WTC11 (cell line): Measurements from ENCODE around the gene AHR. TPM values are rescaled to one million over a fixed set of nuclear protein-coding genes. Genes with fewer than 3 reads are reported as not detected.

Experiments
- ATAC-seq: fragments of 200-7000 bp; cut with Tn5 transposase; 2 replicates; pipeline ENCODE4 v1.10.0; 2021; ENCODE audit warnings: mild to moderate bottlenecking, moderate library complexity
- CTCF ChIA-PET: fragments of 300-600 bp; sonication (Branson Sonifier 250); formaldehyde crosslinking; loops from one replicate; lab custom pipeline; 2021; ENCODE audit warnings: antibody characterized with exemption; lab: Charles Lee
- POLR2A ChIA-PET: fragments of 350-600 bp; sonication (Branson Sonifier 250); formaldehyde crosslinking; loops from one replicate; lab custom pipeline; 2021; ENCODE audit warnings: antibody characterized with exemption; lab: Charles Lee
- DNase-seq: peaks from one replicate; pipeline ENCODE4 v3.0.0; 2021; ENCODE audit warnings: low spot score
- H3K27ac Mint-ChIP-seq: 2 replicates; pipeline ENCODE4 v1.8.0; 2021; ENCODE audit warnings: mixed read lengths
- H3K27me3 Mint-ChIP-seq: 2 replicates; pipeline ENCODE4 v1.8.0; 2021; ENCODE audit warnings: low read depth, mild to moderate bottlenecking, moderate library complexity, mixed read lengths
- H3K36me3 Mint-ChIP-seq: 2 replicates; pipeline ENCODE4 v1.8.0; 2021; ENCODE audit warnings: mixed read lengths
- H3K4me1 Mint-ChIP-seq: 2 replicates; pipeline ENCODE4 v1.8.0; 2022; ENCODE audit warnings: mixed read lengths
- H3K4me3 Mint-ChIP-seq: 2 replicates; pipeline ENCODE4 v1.8.0; 2021; ENCODE audit warnings: mild to moderate bottlenecking, moderate library complexity, mixed read lengths
- H3K9me3 Mint-ChIP-seq: 2 replicates; pipeline ENCODE4 v1.8.0; 2021; ENCODE audit warnings: mixed read lengths
- ATF6 ChIP-seq: sonication (generic); formaldehyde crosslinking; IDR thresholded peaks from 2 replicates; pipeline ENCODE4 v1.8.1; 2023; ENCODE audit warnings: mild to moderate bottlenecking, missing genetic modification reagents
- CREB1 ChIP-seq: sonication (generic); formaldehyde crosslinking; IDR thresholded peaks from 2 replicates; pipeline ENCODE4 v1.8.0; 2023; ENCODE audit warnings: mild to moderate bottlenecking, missing genetic modification reagents
- E2F5 ChIP-seq: sonication (generic); formaldehyde crosslinking; IDR thresholded peaks from 2 replicates; pipeline ENCODE4 v1.8.1; 2022; ENCODE audit warnings: mild to moderate bottlenecking, moderate library complexity, missing genetic modification reagents
- JAZF1 ChIP-seq: fragments of 250-450 bp; sonication (Bioruptor Pico); IDR thresholded peaks from 2 replicates; pipeline ENCODE4 v1.9.0; 2021; ENCODE audit warnings: moderate library complexity, mild to moderate bottlenecking, inconsistent platforms
- NR1H2 ChIP-seq: sonication (generic); formaldehyde crosslinking; IDR thresholded peaks from 2 replicates; pipeline ENCODE4 v1.9.0; 2021; ENCODE audit warnings: mild to moderate bottlenecking, moderate library complexity, missing genetic modification reagents
- SMAD3 ChIP-seq: sonication (generic); formaldehyde crosslinking; IDR thresholded peaks from 2 replicates; pipeline ENCODE4 v1.8.0; 2022; ENCODE audit warnings: missing genetic modification reagents, mild to moderate bottlenecking, borderline replicate concordance
- USF2 ChIP-seq: sonication (generic); formaldehyde crosslinking; IDR thresholded peaks from 2 replicates; pipeline ENCODE4 v1.8.1; 2023; ENCODE audit warnings: mild to moderate bottlenecking, missing genetic modification reagents, moderate library complexity
- ZNF263 ChIP-seq: sonication (generic); formaldehyde crosslinking; IDR thresholded peaks from 2 replicates; pipeline ENCODE4 v1.8.1; 2022; ENCODE audit warnings: low read depth, mild to moderate bottlenecking, moderate library complexity, missing genetic modification reagents
- ZNF396 ChIP-seq: fragments of 250-450 bp; sonication (Bioruptor Pico); IDR thresholded peaks from 2 replicates; pipeline ENCODE4 v1.8.0; 2021; ENCODE audit warnings: mild to moderate bottlenecking, moderate library complexity, borderline replicate concordance
- ZNF532 ChIP-seq: fragments of 250-450 bp; sonication (Bioruptor Pico); IDR thresholded peaks from 2 replicates; pipeline ENCODE4 v1.9.0; 2021; ENCODE audit warnings: mild to moderate bottlenecking, borderline replicate concordance
- total RNA-seq: library from RNA; stranded (reverse); gene quantifications from 3 replicates; pipeline ENCODE4 v1.2.3, GENCODE V29; 2021
- TF ChIP-seq, protein P1 (sequence below): sonication (generic); formaldehyde crosslinking; IDR thresholded peaks from 2 replicates; pipeline ENCODE4 v1.8.1; 2023; ENCODE audit warnings: mild to moderate bottlenecking, moderate library complexity, missing genetic modification reagents
- TF ChIP-seq, protein P2 (sequence below): sonication (generic); formaldehyde crosslinking; IDR thresholded peaks from 2 replicates; pipeline ENCODE4 v1.8.1; 2023; ENCODE audit warnings: mild to moderate bottlenecking, missing genetic modification reagents, borderline replicate concordance
- TF ChIP-seq, protein P3 (sequence below): sonication (generic); formaldehyde crosslinking; conservative IDR thresholded peaks from 2 replicates; pipeline ENCODE4 v1.8.1; 2023; ENCODE audit warnings: mild to moderate bottlenecking, low read depth, missing genetic modification reagents, moderate library complexity
- TF ChIP-seq, protein P4 (sequence below): fragments of 250-450 bp; sonication (Bioruptor Pico); conservative IDR thresholded peaks from 2 replicates; pipeline ENCODE4 v1.9.0; 2021; ENCODE audit warnings: mild to moderate bottlenecking

Gene AHR
- total RNA-seq, 1 experiment from 2014 or later: 5.8 TPM

- no peak; the same call in 1 of the 2 replicates for ATAC-seq
- POLR2A ChIA-PET: interaction anchor here (0.7 to 0.8 kb wide), 2 partner anchors 10 to 914 kb away, joined by 3 read pairs; partner anchors contain the start of gene AHR
- Mint-ChIP-seq H3K27ac (no peak overlapping the region), H3K27me3 (no peaks in the 10 kb centered on the region), H3K4me1 (peaks cover 48% of the 10 kb centered on the region), H3K36me3 (no peaks in the 10 kb centered on the region), H3K9me3 (no peaks in the 10 kb centered on the region), H3K4me3 (no peak overlapping the region)
- CTCF ChIA-PET: no interaction called here
- DNase-seq: no peak
- no peak for TF ChIP-seq ZNF263 (CRISPR knock-in tag)
- no peak for TF ChIP-seq ZNF396 (CRISPR knock-in tag)
- no peak for TF ChIP-seq ATF6
- no peak for TF ChIP-seq JAZF1 (CRISPR knock-in tag)
- TF ChIP-seq USF2 (CRISPR knock-in tag): no peak
- TF ChIP-seq CREB1 (CRISPR knock-in tag): no peak
- TF ChIP-seq, protein P1, sequence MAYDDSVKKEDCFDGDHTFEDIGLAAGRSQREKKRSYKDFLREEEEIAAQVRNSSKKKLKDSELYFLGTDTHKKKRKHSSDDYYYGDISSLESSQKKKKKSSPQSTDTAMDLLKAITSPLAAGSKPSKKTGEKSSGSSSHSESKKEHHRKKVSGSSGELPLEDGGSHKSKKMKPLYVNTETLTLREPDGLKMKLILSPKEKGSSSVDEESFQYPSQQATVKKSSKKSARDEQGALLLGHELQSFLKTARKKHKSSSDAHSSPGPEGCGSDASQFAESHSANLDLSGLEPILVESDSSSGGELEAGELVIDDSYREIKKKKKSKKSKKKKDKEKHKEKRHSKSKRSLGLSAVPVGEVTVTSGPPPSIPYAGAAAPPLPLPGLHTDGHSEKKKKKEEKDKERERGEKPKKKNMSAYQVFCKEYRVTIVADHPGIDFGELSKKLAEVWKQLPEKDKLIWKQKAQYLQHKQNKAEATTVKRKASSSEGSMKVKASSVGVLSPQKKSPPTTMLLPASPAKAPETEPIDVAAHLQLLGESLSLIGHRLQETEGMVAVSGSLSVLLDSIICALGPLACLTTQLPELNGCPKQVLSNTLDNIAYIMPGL (CRISPR knock-in tag): no peak
- no peak for TF ChIP-seq E2F5
- TF ChIP-seq, protein P2, sequence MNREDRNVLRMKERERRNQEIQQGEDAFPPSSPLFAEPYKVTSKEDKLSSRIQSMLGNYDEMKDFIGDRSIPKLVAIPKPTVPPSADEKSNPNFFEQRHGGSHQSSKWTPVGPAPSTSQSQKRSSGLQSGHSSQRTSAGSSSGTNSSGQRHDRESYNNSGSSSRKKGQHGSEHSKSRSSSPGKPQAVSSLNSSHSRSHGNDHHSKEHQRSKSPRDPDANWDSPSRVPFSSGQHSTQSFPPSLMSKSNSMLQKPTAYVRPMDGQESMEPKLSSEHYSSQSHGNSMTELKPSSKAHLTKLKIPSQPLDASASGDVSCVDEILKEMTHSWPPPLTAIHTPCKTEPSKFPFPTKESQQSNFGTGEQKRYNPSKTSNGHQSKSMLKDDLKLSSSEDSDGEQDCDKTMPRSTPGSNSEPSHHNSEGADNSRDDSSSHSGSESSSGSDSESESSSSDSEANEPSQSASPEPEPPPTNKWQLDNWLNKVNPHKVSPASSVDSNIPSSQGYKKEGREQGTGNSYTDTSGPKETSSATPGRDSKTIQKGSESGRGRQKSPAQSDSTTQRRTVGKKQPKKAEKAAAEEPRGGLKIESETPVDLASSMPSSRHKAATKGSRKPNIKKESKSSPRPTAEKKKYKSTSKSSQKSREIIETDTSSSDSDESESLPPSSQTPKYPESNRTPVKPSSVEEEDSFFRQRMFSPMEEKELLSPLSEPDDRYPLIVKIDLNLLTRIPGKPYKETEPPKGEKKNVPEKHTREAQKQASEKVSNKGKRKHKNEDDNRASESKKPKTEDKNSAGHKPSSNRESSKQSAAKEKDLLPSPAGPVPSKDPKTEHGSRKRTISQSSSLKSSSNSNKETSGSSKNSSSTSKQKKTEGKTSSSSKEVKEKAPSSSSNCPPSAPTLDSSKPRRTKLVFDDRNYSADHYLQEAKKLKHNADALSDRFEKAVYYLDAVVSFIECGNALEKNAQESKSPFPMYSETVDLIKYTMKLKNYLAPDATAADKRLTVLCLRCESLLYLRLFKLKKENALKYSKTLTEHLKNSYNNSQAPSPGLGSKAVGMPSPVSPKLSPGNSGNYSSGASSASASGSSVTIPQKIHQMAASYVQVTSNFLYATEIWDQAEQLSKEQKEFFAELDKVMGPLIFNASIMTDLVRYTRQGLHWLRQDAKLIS: no peak
- TF ChIP-seq, protein P3, sequence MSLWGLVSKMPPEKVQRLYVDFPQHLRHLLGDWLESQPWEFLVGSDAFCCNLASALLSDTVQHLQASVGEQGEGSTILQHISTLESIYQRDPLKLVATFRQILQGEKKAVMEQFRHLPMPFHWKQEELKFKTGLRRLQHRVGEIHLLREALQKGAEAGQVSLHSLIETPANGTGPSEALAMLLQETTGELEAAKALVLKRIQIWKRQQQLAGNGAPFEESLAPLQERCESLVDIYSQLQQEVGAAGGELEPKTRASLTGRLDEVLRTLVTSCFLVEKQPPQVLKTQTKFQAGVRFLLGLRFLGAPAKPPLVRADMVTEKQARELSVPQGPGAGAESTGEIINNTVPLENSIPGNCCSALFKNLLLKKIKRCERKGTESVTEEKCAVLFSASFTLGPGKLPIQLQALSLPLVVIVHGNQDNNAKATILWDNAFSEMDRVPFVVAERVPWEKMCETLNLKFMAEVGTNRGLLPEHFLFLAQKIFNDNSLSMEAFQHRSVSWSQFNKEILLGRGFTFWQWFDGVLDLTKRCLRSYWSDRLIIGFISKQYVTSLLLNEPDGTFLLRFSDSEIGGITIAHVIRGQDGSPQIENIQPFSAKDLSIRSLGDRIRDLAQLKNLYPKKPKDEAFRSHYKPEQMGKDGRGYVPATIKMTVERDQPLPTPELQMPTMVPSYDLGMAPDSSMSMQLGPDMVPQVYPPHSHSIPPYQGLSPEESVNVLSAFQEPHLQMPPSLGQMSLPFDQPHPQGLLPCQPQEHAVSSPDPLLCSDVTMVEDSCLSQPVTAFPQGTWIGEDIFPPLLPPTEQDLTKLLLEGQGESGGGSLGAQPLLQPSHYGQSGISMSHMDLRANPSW (CRISPR knock-in tag): no peak
- TF ChIP-seq, protein P4, sequence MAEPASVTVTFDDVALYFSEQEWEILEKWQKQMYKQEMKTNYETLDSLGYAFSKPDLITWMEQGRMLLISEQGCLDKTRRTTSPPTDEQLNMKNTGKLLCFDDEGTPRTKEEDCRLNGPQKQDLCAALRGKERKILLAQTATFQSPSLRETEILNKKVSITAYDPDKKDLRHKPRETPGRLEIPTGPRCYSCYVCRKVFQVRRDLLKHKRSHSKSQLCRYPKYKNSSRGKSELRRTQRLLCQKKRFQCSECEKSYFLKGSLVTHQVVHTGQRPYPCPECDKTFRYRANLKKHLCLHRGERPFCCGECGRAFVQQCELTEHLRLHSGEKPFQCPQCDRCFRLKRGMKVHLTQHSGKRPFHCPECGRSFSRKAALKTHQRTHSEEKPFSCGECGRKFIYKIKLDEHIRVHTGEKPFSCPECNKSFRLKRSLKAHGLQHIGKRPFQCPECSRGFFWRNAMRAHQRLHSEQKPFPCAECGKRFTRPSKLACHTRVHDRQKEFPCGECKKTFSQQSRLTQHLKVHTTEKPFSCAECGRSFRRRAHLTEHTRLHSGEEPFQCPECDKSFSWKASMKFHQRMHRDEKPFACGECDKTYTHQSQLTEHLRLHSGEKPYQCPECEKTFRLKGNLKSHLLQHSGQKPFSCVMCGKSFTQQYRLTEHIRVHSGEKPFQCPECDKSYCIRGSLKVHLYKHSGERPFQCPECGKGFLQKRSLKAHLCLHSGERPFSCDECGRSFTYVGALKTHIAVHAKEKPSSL (CRISPR knock-in tag): no peak
- TF ChIP-seq SMAD3 (CRISPR knock-in tag): no peak
- TF ChIP-seq ZNF532 (CRISPR knock-in tag): no peak
- TF ChIP-seq NR1H2: no peak
Observed at GRCh38 chr7:17307969-17308648, 9.7 kb downstream of the AHR start.
